Epithelial cell of umbilical artery (primary cell): ENCODE measurements around the gene ITGA5. TPM values are rescaled to one million over a fixed set of nuclear protein-coding genes. Genes with fewer than 3 reads are reported as not detected.

Source experiments
- total RNA-seq: library from RNA; depleted of rRNA; stranded (reverse); fragments of >200 nt; gene quantifications from 2 replicates; pipeline ENCODE4 v1.2.3, GENCODE V29; 2014

Gene ITGA5
- total RNA-seq: 746 and 1,015 TPM in 2 replicates

DNA sequence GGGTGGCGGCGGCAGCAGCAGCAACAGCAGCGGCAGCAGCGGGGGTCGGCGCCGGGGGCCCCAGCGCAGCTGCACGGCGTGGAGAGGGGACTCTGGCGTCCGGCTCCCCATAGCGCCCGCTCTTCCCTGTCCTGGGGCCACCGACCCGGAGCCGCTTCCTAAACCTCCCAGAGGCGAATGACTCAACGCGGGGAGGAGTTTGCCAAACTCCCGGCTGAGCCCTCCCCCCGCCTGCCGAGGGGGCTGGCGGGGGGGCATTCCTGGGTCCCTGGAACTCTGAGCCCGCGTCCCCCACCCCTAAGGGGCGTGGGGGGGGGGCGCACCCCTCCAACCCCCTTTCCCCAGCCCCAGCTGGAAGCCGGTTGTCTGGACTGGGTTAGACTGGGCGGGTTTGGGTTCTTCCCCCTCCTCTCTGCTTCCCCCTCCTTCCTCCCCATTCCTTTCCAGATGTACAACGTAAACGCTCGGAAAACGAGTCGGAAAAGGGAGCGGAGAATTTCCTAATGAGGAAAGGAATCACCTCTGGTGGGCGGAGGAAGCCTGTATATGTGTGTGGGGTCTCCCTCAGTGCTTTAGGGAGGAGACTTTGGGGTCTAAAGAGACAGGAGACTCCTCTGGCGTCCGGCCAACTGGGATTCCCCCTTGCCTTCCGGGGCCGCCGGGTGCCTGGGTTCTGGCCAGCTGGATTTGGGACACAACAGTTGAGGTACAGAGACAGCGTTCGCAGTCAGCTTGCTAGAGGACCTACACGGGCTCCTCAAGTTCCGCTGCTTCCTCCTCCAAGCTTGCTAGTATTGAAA, at the start of gene ITGA5:
ITGA5 (minus strand) TSS at position 179 of the 800 bp plus-strand sequence; CDS start at position 111, 68 bp downstream.

DNA sequence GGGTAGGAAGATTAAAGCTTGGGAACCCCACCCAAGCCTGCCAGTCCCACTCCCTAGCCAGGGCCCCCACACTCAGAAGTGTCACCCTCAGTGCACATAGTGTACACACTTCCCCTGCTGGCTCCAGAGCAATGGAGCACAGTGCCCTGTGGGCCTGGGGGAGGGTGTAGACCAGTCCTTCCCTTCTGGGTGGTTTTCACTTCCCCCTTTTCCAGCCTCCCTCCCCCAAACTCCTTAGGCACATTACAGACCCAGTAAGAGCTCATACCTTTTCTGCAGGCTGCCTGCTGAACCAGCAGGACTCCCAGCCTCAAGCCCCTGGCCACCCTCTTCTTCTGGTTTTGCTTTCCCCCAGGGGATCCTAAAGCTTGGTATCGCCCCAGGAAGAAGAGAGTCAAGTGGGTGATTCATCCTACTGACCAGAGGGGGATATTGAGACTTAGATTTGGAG, 34.5 kb downstream of the ITGA5 start, which contains the start of gene ZNF385A:
ZNF385A (minus strand) TSS at position 143 of the 451 bp plus-strand sequence. CDS start 219 bp downstream, outside the sequence.

DNA sequence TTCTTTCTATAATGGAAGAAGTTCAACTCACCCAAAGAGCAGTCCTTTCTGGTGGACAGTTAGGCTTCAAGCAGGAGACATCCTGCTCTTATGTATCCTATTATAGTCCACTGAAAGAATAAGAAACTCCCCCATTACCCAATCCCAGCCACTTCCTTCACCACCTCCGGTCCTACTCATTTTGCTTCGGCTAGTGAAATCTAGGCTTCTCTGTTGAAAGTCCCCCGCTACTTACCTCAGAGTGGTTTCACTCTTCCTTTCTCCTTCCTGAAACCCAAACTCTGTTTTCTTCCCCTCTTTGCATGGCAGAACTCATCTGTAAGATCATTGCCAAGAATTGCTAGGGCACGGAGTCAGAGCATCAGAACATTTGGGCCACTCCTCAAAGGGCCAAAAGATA, 54.7 kb downstream of the ITGA5 start, which contains the start of gene GPR84:
GPR84 (minus strand) TSS at position 74 of the 400 bp plus-strand sequence. CDS start 635 bp downstream, outside the sequence.

Other genes with a start within 250 kb of the ITGA5 start
- 20.8 and 29.9 TPM in 2 replicates for gene SMUG1, start 230.3 kb downstream of the ITGA5 start, total RNA-seq
- 24.7 and 31.3 TPM in 2 replicates for gene CBX5, start 139.1 kb downstream of the ITGA5 start, total RNA-seq
- 510 and 602 TPM in 2 replicates for gene HNRNPA1, start 138.5 kb downstream of the ITGA5 start, total RNA-seq
- not detected in 2 replicates for gene NFE2, start 118.3 kb downstream of the ITGA5 start, total RNA-seq
- 116 and 232 TPM in 2 replicates for gene COPZ1, start 94.1 kb downstream of the ITGA5 start, total RNA-seq
- gene GPR84, start 54.8 kb downstream of the ITGA5 start, total RNA-seq: not detected in 2 replicates
- gene ZNF385A, start 34.5 kb downstream of the ITGA5 start, total RNA-seq: 0.65 and 1.2 TPM in 2 replicates
- gene GTSF1, start 54.3 kb upstream of the ITGA5 start, total RNA-seq: 0.65 TPM in 1 of 2 replicates, not detected in the other
- gene NCKAP1L, start 78.5 kb upstream of the ITGA5 start, total RNA-seq: under 0.01 and 0.32 TPM in 2 replicates
- under 0.01 TPM in 1 of 2 replicates, not detected in the other for gene PDE1B, start 130.3 kb upstream of the ITGA5 start, total RNA-seq
- gene PPP1R1A, start 169.4 kb upstream of the ITGA5 start, total RNA-seq: not detected in 2 replicates
- not detected in 2 replicates for gene LACRT, start 215.6 kb upstream of the ITGA5 start, total RNA-seq
- gene DCD, start 229.1 kb upstream of the ITGA5 start, total RNA-seq: not detected in 2 replicates